SW 1271 (cell line): ENCODE results near the gene HMCN2.
"Not testable (repeated sequence)": the region's sequence is repeated elsewhere in the genome, so short reads cannot be mapped to it uniquely, and the experiment has no call there.

Source experiments
- DNase-seq, 2 experiments: peaks; one replicate each; lab custom pipeline; 2025; lab: John Stamatoyannopoulos, UW

Gene HMCN2

GRCh38 chr9:130264414-130265350 lies 878 bp upstream of the HMCN2 start:
- DNase-seq: no peak

GRCh38 chr9:130266236-130267098 lies 907 bp downstream of the HMCN2 start:
- DNase-seq: no peak

- DNase-seq: no peak
Observed at GRCh38 chr9:130267930-130268329, 2.4 kb downstream of the HMCN2 start.

- no peak for DNase-seq
Observed at GRCh38 chr9:130268521-130269211, 3.1 kb downstream of the HMCN2 start.

GRCh38 chr9:130271473-130271872 lies 5.9 kb downstream of the HMCN2 start:
- no peak for DNase-seq

- DNase-seq: no peak
Observed at GRCh38 chr9:130275156-130275555, 9.6 kb downstream of the HMCN2 start.

- no peak for DNase-seq
Observed at GRCh38 chr9:130276121-130276520, 10.6 kb downstream of the HMCN2 start.

- no peak for DNase-seq
Observed at GRCh38 chr9:130276955-130277354, 11.4 kb downstream of the HMCN2 start.

GRCh38 chr9:130277525-130277924 lies 12.0 kb downstream of the HMCN2 start:
- DNase-seq: not testable (repeated sequence)

GRCh38 chr9:130283539-130284248 lies 18.1 kb downstream of the HMCN2 start:
- DNase-seq: no peak

- DNase-seq: no peak
Observed at GRCh38 chr9:130284249-130284625, 18.7 kb downstream of the HMCN2 start.

GRCh38 chr9:130284690-130285089 lies 19.1 kb downstream of the HMCN2 start:
- DNase-seq: no peak

- no peak for DNase-seq
Observed at GRCh38 chr9:130285271-130285670, 19.7 kb downstream of the HMCN2 start.

- no peak for DNase-seq
Observed at GRCh38 chr9:130286072-130286770, 20.7 kb downstream of the HMCN2 start.

GRCh38 chr9:130286781-130287428 lies 21.3 kb downstream of the HMCN2 start:
- no peak for DNase-seq

- DNase-seq: no peak
Observed at GRCh38 chr9:130287736-130288135, 22.2 kb downstream of the HMCN2 start.

- no peak for DNase-seq
Observed at GRCh38 chr9:130288393-130288792, 22.8 kb downstream of the HMCN2 start.

GRCh38 chr9:130288926-130289690 lies 23.5 kb downstream of the HMCN2 start:
- DNase-seq: no peak

GRCh38 chr9:130289711-130290241 lies 24.2 kb downstream of the HMCN2 start:
- DNase-seq: no peak
